ENCODE data around the gene SLC16A10. TPM values are rescaled to one million over a fixed set of nuclear protein-coding genes. Genes with fewer than 3 reads are reported as not detected.

The SLC16A10 gene
- total and polyA plus RNA-seq, 2 of the 13 experiments (the other 11 are each of a cell fraction or from before 2014, with no cell fraction given): 8.2 to 20.1 TPM

DNA sequence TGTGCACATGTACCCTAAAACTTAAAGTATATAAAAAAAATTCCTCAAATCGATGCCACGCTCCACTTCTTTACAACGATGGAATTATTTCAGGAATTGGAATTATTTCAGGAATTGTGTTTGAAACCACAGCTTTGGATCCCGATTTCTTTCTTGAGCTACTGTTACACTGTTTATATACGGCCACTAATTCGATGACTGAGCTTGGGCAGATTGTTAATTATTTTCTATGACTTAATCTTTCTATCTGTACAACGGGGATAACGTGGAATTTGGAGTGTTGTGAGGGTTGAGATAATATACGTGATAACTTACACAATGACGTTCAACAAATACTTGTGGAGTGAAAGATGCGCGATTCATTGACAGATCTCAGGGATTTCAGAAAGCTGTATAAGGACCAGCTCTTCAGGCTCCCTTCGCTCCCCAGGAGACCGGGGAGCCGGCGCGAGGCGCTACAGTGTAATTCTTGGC is 171.3 kb downstream of the SLC16A10 start:
- WGBS (ENCODE audit: low lambda C conversion rate): 7% methylated on average over 12 of the region's 18 CpGs
- intact Hi-C loops (cut with micrococcal nuclease; ENCODE audit: unreplicated experiment) (loop anchor here (1.0 to 5.0 kb wide), 2 partner anchors 171 to 384 kb away; partner anchors contain the start of gene SLC16A10), in situ Hi-C loops (cut with HindIII; ENCODE audit: extremely low pct_ligation_motif_present, low pct_unique_long_range_greater_than_20kb) (no loop called here)
- peak overlapping the region; percentile 88 for H3K4me2 ChIP-seq (ENCODE audit: low read depth, low read length)
- peak overlapping the region; percentile 43 to 89 (median 54); a peak in 5 of 6 replicates for H3K4me3 ChIP-seq (replicated peaks in 1 of 3; ENCODE audit: insufficient read depth in 1 of 3, low read depth in 2 of 3, low read length in 3 of 3)
- H3K27ac ChIP-seq (ENCODE audit: extremely low read length, insufficient read depth, low read length): peak overlapping the region; percentile 43
- H4K20me1 ChIP-seq (ENCODE audit: insufficient read depth, low read length): no peaks in the 10 kb centered on the region
- peaks cover 45% of the 10 kb centered on the region for H3K4me1 ChIP-seq (ENCODE audit: insufficient read depth, low read length)
- H2AFZ ChIP-seq (ENCODE audit: low read length): peak overlapping the region; percentile 98
- ChIA-PET POLR2A (interaction anchor here (0.8 to 1.7 kb wide), 11 partner anchors 14 to 443 kb away, joined by 3 to 20 read pairs (median 4); partner anchors contain the start of genes AMD1, CDK19, GTF3C6 and REV3L), CTCF (ENCODE audit: low intra/inter-chr PET ratio, low total read pairs) (interaction anchor here (1.2 kb wide), 1 partner anchor 784 kb away, joined by 3 read pairs; no protein-coding TSS in a partner anchor)
- BruUV-seq (replicated peaks): no TSS peak
- ATAC-seq: no peak; the same call in 2 of the 3 replicates
- peaks cover 0 to 7% of the 10 kb centered on the region in 2 experiments; a peak in 1 of 5 replicates for H3K36me3 ChIP-seq (replicated peaks in 1 of 2; ENCODE audit: control insufficient read depth in 1 of 2, insufficient read depth in 2 of 2, low read length in 2 of 2)
- FAIRE-seq: no peak
- H3K79me2 ChIP-seq (ENCODE audit: insufficient read depth, low read length): peaks cover 16% of the 10 kb centered on the region
- peak overlapping the region; percentile 66 for H3K9ac ChIP-seq (ENCODE audit: insufficient read depth, low read depth, low read length)
- no peak for DNase-seq (ENCODE audit: low spot score)
- H3K27me3 ChIP-seq (ENCODE audit: control insufficient read depth in 1 of 2, insufficient read depth in 2 of 2, low read length in 2 of 2): no peaks in the 10 kb centered on the region
- H3K9me3 ChIP-seq (ENCODE audit: low read length): no peaks in the 10 kb centered on the region
- TF ChIP-seq ZNF629 (CRISPR knock-in tag; conservative IDR thresholded peaks at IDR 0.05): peak; percentile 81
- TF ChIP-seq ZNF550 (CRISPR knock-in tag; IDR thresholded peaks at IDR 0.05; ENCODE audit: borderline replicate concordance): no peak
- TF ChIP-seq ZNF510 (CRISPR knock-in tag; IDR thresholded peaks at IDR 0.05; ENCODE audit: low read depth): no peak
- TF ChIP-seq, protein P1, sequence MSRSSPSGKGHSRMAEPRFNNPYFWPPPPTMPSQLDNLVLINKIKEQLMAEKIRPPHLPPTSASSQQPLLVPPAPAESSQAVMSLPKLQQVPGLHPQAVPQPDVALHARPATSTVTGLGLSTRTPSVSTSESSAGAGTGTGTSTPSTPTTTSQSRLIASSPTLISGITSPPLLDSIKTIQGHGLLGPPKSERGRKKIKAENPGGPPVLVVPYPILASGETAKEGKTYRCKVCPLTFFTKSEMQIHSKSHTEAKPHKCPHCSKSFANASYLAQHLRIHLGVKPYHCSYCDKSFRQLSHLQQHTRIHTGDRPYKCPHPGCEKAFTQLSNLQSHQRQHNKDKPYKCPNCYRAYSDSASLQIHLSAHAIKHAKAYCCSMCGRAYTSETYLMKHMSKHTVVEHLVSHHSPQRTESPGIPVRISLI (CRISPR knock-in tag; IDR thresholded peaks at IDR 0.05; ENCODE audit: borderline replicate concordance): no peak
- TF ChIP-seq ZNF101 (CRISPR knock-in tag; IDR thresholded peaks at IDR 0.05; ENCODE audit: borderline replicate concordance, low read depth): no peak
- TF ChIP-seq, protein P2, sequence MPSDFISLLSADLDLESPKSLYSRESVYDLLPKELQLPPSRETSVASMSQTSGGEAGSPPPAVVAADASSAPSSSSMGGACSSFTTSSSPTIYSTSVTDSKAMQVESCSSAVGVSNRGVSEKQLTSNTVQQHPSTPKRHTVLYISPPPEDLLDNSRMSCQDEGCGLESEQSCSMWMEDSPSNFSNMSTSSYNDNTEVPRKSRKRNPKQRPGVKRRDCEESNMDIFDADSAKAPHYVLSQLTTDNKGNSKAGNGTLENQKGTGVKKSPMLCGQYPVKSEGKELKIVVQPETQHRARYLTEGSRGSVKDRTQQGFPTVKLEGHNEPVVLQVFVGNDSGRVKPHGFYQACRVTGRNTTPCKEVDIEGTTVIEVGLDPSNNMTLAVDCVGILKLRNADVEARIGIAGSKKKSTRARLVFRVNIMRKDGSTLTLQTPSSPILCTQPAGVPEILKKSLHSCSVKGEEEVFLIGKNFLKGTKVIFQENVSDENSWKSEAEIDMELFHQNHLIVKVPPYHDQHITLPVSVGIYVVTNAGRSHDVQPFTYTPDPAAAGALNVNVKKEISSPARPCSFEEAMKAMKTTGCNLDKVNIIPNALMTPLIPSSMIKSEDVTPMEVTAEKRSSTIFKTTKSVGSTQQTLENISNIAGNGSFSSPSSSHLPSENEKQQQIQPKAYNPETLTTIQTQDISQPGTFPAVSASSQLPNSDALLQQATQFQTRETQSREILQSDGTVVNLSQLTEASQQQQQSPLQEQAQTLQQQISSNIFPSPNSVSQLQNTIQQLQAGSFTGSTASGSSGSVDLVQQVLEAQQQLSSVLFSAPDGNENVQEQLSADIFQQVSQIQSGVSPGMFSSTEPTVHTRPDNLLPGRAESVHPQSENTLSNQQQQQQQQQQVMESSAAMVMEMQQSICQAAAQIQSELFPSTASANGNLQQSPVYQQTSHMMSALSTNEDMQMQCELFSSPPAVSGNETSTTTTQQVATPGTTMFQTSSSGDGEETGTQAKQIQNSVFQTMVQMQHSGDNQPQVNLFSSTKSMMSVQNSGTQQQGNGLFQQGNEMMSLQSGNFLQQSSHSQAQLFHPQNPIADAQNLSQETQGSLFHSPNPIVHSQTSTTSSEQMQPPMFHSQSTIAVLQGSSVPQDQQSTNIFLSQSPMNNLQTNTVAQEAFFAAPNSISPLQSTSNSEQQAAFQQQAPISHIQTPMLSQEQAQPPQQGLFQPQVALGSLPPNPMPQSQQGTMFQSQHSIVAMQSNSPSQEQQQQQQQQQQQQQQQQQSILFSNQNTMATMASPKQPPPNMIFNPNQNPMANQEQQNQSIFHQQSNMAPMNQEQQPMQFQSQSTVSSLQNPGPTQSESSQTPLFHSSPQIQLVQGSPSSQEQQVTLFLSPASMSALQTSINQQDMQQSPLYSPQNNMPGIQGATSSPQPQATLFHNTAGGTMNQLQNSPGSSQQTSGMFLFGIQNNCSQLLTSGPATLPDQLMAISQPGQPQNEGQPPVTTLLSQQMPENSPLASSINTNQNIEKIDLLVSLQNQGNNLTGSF (CRISPR knock-in tag; IDR thresholded peaks at IDR 0.05): no peak
- TF ChIP-seq, protein P3, sequence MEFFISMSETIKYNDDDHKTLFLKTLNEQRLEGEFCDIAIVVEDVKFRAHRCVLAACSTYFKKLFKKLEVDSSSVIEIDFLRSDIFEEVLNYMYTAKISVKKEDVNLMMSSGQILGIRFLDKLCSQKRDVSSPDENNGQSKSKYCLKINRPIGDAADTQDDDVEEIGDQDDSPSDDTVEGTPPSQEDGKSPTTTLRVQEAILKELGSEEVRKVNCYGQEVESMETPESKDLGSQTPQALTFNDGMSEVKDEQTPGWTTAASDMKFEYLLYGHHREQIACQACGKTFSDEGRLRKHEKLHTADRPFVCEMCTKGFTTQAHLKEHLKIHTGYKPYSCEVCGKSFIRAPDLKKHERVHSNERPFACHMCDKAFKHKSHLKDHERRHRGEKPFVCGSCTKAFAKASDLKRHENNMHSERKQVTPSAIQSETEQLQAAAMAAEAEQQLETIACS (CRISPR knock-in tag; IDR thresholded peaks at IDR 0.05): no peak
- no peak for TF ChIP-seq ZNF614 (CRISPR knock-in tag; IDR thresholded peaks at IDR 0.05; ENCODE audit: borderline replicate concordance)
- TF ChIP-seq, protein P4, sequence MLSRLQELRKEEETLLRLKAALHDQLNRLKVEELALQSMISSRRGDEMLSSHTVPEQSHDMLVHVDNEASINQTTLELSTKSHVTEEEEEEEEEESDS (CRISPR knock-in tag; IDR thresholded peaks at IDR 0.05; ENCODE audit: borderline replicate concordance): no peak
- no peak for TF ChIP-seq SRSF9 (IDR thresholded peaks at IDR 0.05; ENCODE audit: borderline replicate concordance, insufficient read depth, low read depth, low read length, poor library complexity, severe bottlenecking)
- TF ChIP-seq CCDC6 (CRISPR knock-in tag; IDR thresholded peaks at IDR 0.05): 0 out of 2 replicates have a peak, but pooled peaks have one; percentile 0
- no peak for TF ChIP-seq ZNF3 (CRISPR knock-in tag; IDR thresholded peaks at IDR 0.05)
- no peak for TF ChIP-seq ZNF253 (CRISPR knock-in tag; IDR thresholded peaks at IDR 0.05; ENCODE audit: borderline replicate concordance)
- no peak for TF ChIP-seq SRSF1 (optimal IDR thresholded peaks at IDR 0.05; ENCODE audit: low read depth, low read length)
